ENCODE results near the gene GCN1. TPM values are rescaled to one million over a fixed set of nuclear protein-coding genes. Genes with fewer than 3 reads are reported as not detected.
A peak's percentile ranks its signal among the peaks of the same experiment; 100 is the strongest.

The GCN1 gene
- total RNA-seq, 4 donors from 2014 or later, result 62.0 to 310 (median 101) TPM

- no peaks in the 10 kb centered on the region for H3K9me3 ChIP-seq
- H3K4me3 ChIP-seq, result no peak overlapping the region
- WGBS, result 88% methylated on average over 22 of the region's 36 CpGs
- peaks cover 46% of the 10 kb centered on the region for H3K4me1 ChIP-seq
- DNase-seq (ENCODE audit: low spot score in 2 of 2), result no peak
- H3K27ac ChIP-seq, result peak overlapping the region; percentile 23
- peaks cover 63% of the 10 kb centered on the region for H3K36me3 ChIP-seq
- no peak for TF ChIP-seq EP300 (IDR thresholded peaks at IDR 0.05)
- no peak for TF ChIP-seq POLR2AphosphoS5 (IDR thresholded peaks at IDR 0.05)
- no peak for TF ChIP-seq POLR2A (IDR thresholded peaks at IDR 0.05)
- TF ChIP-seq CTCF (IDR thresholded peaks at IDR 0.05), result no peak
- H3K27me3 ChIP-seq, result no peaks in the 10 kb centered on the region
These were observed 95.6 kb downstream of the GCN1 start for GRCh38 chr12:120098756-120099470.

- Histone ChIP-seq H3K36me3 (peaks cover 69% of the 10 kb centered on the region), H3K4me3 (no peak overlapping the region), H3K4me1 (peaks cover 28% of the 10 kb centered on the region), H3K27ac (no peak overlapping the region), H3K9me3 (no peaks in the 10 kb centered on the region), H3K27me3 (no peaks in the 10 kb centered on the region)
- no peak for DNase-seq (ENCODE audit: low spot score in 2 of 2)
- TF ChIP-seq POLR2A (IDR thresholded peaks at IDR 0.05) (no peak), POLR2AphosphoS5 (IDR thresholded peaks at IDR 0.05) (no peak), CTCF (IDR thresholded peaks at IDR 0.05) (no peak)
- 92% methylated on average over 34 of the region's 34 CpGs for WGBS
These were observed 97.8 kb downstream of the GCN1 start for GRCh38 chr12:120096671-120097202.

GRCh38 chr12:120095736-120096135 lies 98.8 kb downstream of the GCN1 start:
- H3K27ac ChIP-seq, result no peak overlapping the region
- H3K4me1 ChIP-seq, result peaks cover 18% of the 10 kb centered on the region
- TF ChIP-seq CTCF (IDR thresholded peaks at IDR 0.05) (no peak), POLR2AphosphoS5 (IDR thresholded peaks at IDR 0.05) (no peak), POLR2A (IDR thresholded peaks at IDR 0.05) (no peak), EP300 (IDR thresholded peaks at IDR 0.05) (no peak)
- DNase-seq (ENCODE audit: low spot score in 2 of 2), result no peak
- no peaks in the 10 kb centered on the region for H3K27me3 ChIP-seq
- peaks cover 69% of the 10 kb centered on the region for H3K36me3 ChIP-seq
- H3K9me3 ChIP-seq, result no peaks in the 10 kb centered on the region
- WGBS, result 59% methylated on average over 4 of the region's 8 CpGs
- no peak overlapping the region for H3K4me3 ChIP-seq

GRCh38 chr12:120095331-120095730 lies 99.2 kb downstream of the GCN1 start:
- WGBS, result 80% methylated on average over 11 of the region's 13 CpGs
- no peak overlapping the region for H3K4me3 ChIP-seq
- H3K9me3 ChIP-seq, result no peaks in the 10 kb centered on the region
- no peak for TF ChIP-seq CTCF (IDR thresholded peaks at IDR 0.05)
- no peak for TF ChIP-seq POLR2A (IDR thresholded peaks at IDR 0.05)
- no peak overlapping the region for H3K27ac ChIP-seq
- peaks cover 69% of the 10 kb centered on the region for H3K36me3 ChIP-seq
- no peaks in the 10 kb centered on the region for H3K27me3 ChIP-seq
- H3K4me1 ChIP-seq, result peaks cover 14% of the 10 kb centered on the region
- DNase-seq (ENCODE audit: low spot score in 2 of 2), result no peak

GRCh38 chr12:120094485-120094884 lies 100.0 kb downstream of the GCN1 start:
- TF ChIP-seq POLR2A (IDR thresholded peaks at IDR 0.05) (no peak), CTCF (IDR thresholded peaks at IDR 0.05) (no peak), POLR2AphosphoS5 (IDR thresholded peaks at IDR 0.05) (no peak)
- peak overlapping the region; percentile 0 for H3K27ac ChIP-seq
- H3K4me1 ChIP-seq, result peaks cover 6% of the 10 kb centered on the region
- no peaks in the 10 kb centered on the region for H3K27me3 ChIP-seq
- H3K36me3 ChIP-seq, result peaks cover 65% of the 10 kb centered on the region
- no peak for DNase-seq (ENCODE audit: low spot score in 2 of 2)
- no peak overlapping the region for H3K4me3 ChIP-seq
- 39% methylated on average over 9 of the region's 9 CpGs for WGBS
- no peaks in the 10 kb centered on the region for H3K9me3 ChIP-seq
